ENCODE results near the gene PRRT2.
"Not testable (repeated sequence)": the region's sequence is repeated elsewhere in the genome, so short reads cannot be mapped to it uniquely, and the experiment has no call there.

PRRT2 gene

GRCh38 chr16:29791845-29792807 lies 19.9 kb upstream of the PRRT2 start:
- TF ChIP-seq CTCF (IDR thresholded peaks at IDR 0.05; ENCODE audit: low read depth, low read length, missing control alignments), result no peak
- peak overlapping the region; percentile 65 for H3K4me3 ChIP-seq (ENCODE audit: low read depth, low read length)
- DNase-seq (ENCODE audit: low read depth), result no peak

DNA sequence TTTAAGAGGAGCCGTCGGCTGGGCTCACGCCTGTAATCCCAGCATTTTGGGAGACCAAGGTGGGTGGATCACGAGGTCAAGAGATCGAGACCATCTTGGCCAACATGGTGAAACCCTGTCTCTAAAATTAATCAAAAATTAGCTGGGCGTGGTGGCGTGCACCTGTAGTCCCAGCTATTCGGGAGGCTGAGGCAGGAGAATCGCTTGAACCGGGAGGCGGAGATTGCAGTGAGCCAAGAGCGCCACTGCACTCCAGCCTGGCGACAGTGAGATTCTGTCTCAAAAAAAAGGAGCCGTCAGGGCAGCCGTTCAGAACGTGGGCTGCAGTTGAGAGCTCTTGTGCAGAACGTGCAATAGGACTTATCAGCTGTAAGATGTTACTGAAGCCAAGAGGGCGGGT lies 18.8 kb upstream of the PRRT2 start:
- DNase-seq (ENCODE audit: low read depth); H3K4me3 ChIP-seq (ENCODE audit: low read depth, low read length): not testable (repeated sequence)

- TF ChIP-seq CTCF (IDR thresholded peaks at IDR 0.05; ENCODE audit: low read depth, low read length, missing control alignments), result no peak
- no peak overlapping the region for H3K4me3 ChIP-seq (ENCODE audit: low read depth, low read length)
- DNase-seq (ENCODE audit: low read depth), result no peak
These were observed 17.7 kb upstream of the PRRT2 start for GRCh38 chr16:29794231-29794710.

GRCh38 chr16:29802416-29802935 lies 9.5 kb upstream of the PRRT2 start:
- no peak for DNase-seq (ENCODE audit: low read depth)
- TF ChIP-seq CTCF (IDR thresholded peaks at IDR 0.05; ENCODE audit: low read depth, low read length, missing control alignments), result no peak
- H3K4me3 ChIP-seq (ENCODE audit: low read depth, low read length), result no peak overlapping the region

DNA sequence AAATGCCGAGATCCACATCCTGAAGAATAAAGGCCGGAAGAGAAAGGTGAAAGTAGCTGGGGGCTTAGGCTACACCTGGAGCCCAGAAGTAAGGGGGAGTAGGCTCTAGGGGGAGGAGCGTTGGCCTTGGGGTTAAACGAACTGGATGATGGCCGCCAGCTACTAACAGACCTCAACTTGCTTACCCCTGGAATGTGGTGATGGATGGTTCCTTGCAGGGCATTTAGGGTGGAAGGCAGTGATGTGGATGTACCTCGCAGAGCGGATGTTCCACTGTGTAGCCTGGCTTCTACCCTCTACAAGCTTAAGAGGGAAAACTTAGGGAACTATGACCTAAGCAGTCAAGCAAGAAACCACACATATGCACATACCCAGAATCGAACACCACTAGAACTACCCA lies 8.0 kb upstream of the PRRT2 start:
- no peak for TF ChIP-seq CTCF (IDR thresholded peaks at IDR 0.05; ENCODE audit: low read depth, low read length, missing control alignments)
- H3K4me3 ChIP-seq (ENCODE audit: low read depth, low read length), result no peak overlapping the region
- no peak for DNase-seq (ENCODE audit: low read depth)

GRCh38 chr16:29804455-29805231 lies 7.3 kb upstream of the PRRT2 start:
- no peak for TF ChIP-seq CTCF (IDR thresholded peaks at IDR 0.05; ENCODE audit: low read depth, low read length, missing control alignments)
- DNase-seq (ENCODE audit: low read depth), result no peak
- H3K4me3 ChIP-seq (ENCODE audit: low read depth, low read length), result peak overlapping the region; percentile 78

Measured in GM12864 (cell line).